GM12872 (cell line): ENCODE results near the gene NOPCHAP1.

Experiments used
- TF ChIP-seq, protein P1 (sequence below): IDR thresholded peaks from 3 replicates; pipeline ENCODE4 v1.5.1; 2011; ENCODE audit warnings: low read depth, mild to moderate bottlenecking, low read length, moderate library complexity; ENCODE audit not compliant: insufficient read depth

Gene NOPCHAP1

DNA sequence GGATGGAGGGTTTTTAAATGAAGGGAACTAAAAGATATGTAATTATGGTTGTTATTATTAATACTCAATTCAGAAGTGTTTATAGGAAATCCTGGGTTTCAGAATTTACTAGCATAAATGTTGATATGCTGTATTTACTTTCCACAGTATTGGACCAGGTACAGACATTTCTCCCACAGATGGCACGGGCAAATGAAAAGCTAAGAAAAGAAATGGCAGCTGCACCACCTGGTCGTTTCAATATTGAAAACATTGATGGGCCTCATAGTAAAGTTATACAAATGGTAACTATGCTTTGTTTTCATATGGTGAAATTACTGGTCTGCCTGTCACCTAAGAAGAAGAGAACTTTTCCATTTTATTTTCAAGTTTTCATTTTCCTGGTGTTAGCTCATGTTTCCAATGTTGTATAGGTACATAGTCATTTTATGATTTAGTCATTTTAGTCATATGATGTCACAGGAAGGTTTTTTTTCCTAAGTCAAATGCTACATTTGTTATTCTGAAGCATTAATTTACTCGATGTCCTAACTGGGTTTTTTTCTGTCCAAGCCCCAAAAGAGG lies 5.5 kb downstream of the NOPCHAP1 start:
- TF ChIP-seq, protein P1, sequence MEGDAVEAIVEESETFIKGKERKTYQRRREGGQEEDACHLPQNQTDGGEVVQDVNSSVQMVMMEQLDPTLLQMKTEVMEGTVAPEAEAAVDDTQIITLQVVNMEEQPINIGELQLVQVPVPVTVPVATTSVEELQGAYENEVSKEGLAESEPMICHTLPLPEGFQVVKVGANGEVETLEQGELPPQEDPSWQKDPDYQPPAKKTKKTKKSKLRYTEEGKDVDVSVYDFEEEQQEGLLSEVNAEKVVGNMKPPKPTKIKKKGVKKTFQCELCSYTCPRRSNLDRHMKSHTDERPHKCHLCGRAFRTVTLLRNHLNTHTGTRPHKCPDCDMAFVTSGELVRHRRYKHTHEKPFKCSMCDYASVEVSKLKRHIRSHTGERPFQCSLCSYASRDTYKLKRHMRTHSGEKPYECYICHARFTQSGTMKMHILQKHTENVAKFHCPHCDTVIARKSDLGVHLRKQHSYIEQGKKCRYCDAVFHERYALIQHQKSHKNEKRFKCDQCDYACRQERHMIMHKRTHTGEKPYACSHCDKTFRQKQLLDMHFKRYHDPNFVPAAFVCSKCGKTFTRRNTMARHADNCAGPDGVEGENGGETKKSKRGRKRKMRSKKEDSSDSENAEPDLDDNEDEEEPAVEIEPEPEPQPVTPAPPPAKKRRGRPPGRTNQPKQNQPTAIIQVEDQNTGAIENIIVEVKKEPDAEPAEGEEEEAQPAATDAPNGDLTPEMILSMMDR, result no peak

DNA sequence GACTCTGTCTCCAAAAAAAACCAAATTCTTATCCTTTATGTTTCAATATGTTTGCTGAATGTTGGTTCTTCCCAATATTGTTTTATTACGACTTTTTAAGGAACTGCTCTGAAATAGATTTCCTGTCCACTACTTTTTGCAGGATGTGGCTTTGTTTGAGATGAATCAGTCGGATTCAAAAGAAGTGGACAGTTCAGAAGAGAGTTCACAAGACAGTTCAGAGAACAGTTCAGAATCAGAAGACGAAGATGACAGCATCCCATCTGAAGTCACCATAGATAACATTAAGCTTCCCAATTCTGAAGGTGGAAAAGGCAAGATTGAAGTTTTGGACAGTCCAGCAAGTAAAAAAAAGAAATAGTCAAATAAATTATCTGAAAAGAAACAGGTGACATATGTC lies 8.2 kb downstream of the NOPCHAP1 start:
- TF ChIP-seq, protein P1, result no peak

DNA sequence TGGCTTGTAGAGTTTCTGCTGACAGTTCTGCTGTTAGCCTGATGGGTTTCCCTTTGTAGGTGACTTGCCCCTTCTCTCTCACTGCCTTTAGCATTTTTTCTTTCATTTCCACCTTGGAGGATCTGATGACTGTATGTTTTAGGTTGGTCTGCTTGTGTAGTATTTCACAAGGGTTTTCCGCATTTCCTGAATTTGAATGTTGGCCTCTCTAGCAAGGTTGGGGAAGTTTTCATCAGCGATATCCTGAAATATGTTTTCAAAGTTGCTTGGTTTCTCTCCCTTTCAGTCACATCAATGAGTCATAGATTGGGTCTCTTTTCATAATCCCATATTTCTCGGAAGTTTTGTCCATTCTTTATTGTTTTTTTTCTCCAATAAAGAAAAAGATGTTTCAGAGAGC lies 11.4 kb downstream of the NOPCHAP1 start:
- TF ChIP-seq, protein P1, result no peak

DNA sequence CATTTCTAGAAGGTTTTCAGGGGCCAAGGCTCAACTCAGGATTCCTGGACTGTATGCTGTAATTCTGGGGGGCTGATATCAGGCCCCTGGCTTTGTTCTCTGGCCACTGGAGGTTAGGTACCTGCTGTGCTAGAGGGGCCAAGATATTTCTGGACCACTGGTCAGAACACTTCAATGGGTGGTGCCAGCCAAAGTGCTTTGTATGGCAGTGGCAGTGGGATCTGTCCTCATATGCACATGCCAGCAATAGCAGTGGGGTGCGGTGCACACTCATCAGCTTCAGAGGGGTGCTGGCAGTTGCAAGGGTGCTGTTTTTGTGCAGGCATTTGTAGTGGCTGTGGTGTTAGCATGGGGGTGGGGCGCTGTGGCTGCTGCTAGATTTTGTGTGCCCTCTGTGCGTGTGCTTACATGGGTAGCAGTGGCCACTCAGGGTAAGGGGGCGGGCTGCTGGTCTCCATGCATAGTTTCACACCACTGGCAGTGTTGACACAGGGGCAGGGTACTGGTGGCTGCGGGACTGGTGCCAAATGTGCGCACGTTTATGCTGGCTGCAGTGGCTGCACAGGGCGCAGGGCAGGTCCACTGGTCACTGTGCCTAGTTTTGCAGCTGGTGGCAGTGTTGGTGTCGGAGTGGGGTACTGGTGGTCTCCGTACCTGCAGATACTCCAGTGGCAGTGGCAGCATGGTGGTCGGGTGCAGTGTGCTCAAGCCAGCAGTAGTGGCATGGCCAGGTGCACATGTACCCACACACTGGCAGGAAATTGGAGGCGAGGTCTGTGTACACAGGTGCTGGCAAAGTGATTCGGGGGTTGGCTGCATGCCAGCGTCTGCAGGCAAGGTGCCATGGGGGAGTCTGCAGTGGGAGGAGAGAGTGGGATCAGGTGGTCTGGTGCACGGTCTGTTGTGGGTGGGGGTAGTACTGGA lies 12.6 kb downstream of the NOPCHAP1 start:
- TF ChIP-seq, protein P1, result no peak

DNA sequence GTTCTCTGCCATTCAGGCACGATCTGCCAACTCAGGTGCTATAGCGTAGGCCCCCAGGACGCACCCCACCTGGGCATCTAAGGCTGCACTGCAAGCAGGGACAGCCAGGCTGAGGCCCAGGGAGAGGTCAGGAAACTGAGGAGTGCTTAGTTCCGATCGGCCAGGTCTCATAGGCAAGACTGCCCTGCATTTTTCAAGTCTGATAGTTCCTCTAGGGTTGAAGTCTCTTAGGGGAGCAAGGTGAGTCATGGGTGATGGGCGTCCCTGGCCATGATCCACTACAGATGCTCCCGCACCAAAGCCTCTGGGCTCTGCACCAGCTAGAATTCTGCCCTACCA lies 13.2 kb downstream of the NOPCHAP1 start:
- TF ChIP-seq, protein P1, result no peak

DNA sequence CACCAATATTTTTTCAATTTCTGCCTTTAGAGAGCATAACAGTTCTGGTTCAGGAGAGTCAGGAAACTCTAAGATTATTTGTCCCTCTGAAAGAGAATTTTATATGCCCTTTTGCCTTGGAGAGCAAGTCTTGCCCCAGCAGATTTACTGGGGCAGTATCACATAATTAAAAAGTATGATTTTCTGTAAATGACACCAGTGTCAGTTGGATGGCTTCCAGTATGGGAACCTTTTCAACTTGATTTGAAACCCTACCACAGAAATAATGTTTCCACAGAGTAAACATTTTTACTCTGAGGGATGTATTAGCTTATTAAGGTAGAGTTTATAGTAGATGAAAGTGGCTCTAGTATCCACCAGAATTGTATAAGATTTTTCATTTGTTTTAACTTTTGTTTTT lies 15.4 kb downstream of the NOPCHAP1 start:
- TF ChIP-seq, protein P1, result no peak

DNA sequence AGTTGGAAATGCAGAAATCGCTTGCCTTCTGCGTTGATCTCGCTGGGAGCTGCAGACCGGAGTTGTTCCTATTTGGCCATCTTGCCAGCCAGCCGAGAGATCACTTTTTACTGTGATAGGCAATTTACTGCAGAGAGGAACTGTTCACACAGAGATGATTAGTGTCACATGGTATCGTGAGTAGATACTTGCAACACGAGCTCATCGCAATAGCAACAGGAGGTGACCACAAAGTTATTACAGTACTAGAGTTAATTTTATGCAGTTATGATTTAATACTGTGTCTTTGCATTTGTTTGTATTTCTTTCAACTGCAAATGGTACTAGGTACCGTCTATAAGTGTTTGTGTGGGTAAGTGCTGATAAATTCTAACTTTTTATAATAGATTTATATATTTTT lies 27.8 kb downstream of the NOPCHAP1 start:
- TF ChIP-seq, protein P1, result no peak
